Measurements from ENCODE around the gene GIMAP2.

GIMAP2 gene

GRCh38 chr7:150737265-150738055 is 52.0 kb downstream of the GIMAP2 start, which contains the start of gene GIMAP5:
Gene GIMAP5 (plus strand): TSS chr7:150737418. CDS start chr7:150740885, 3,467 bp downstream.
- TF ChIP-seq GATA2 (IDR thresholded peaks at IDR 0.05; ENCODE audit: low read depth, low read length), result no peak
- TF ChIP-seq GATA3 (IDR thresholded peaks at IDR 0.05; ENCODE audit: low read depth, low read length), result no peak

GRCh38 chr7:150738092-150738491 is 52.6 kb downstream of the GIMAP2 start:
- TF ChIP-seq GATA2 (IDR thresholded peaks at IDR 0.05; ENCODE audit: low read depth, low read length) (no peak), GATA3 (IDR thresholded peaks at IDR 0.05; ENCODE audit: low read depth, low read length) (no peak)

GRCh38 chr7:150738591-150739001 is 53.1 kb downstream of the GIMAP2 start:
- no peak for TF ChIP-seq GATA3 (IDR thresholded peaks at IDR 0.05; ENCODE audit: low read depth, low read length)
- TF ChIP-seq GATA2 (IDR thresholded peaks at IDR 0.05; ENCODE audit: low read depth, low read length), result no peak

GRCh38 chr7:150739033-150739432 is 53.5 kb downstream of the GIMAP2 start:
- TF ChIP-seq GATA2 (IDR thresholded peaks at IDR 0.05; ENCODE audit: low read depth, low read length) (no peak), GATA3 (IDR thresholded peaks at IDR 0.05; ENCODE audit: low read depth, low read length) (no peak)

GRCh38 chr7:150740053-150740452 is 54.5 kb downstream of the GIMAP2 start:
- TF ChIP-seq GATA2 (IDR thresholded peaks at IDR 0.05; ENCODE audit: low read depth, low read length), result no peak
- no peak for TF ChIP-seq GATA3 (IDR thresholded peaks at IDR 0.05; ENCODE audit: low read depth, low read length)

- TF ChIP-seq GATA3 (IDR thresholded peaks at IDR 0.05; ENCODE audit: low read depth, low read length), result no peak
- TF ChIP-seq GATA2 (IDR thresholded peaks at IDR 0.05; ENCODE audit: low read depth, low read length), result no peak
Measured at GRCh38 chr7:150742286-150742968, 56.9 kb downstream of the GIMAP2 start.

Measured in SH-SY5Y (cell line).